Measurements from ENCODE around the gene PAX7. TPM values are rescaled to one million over a fixed set of nuclear protein-coding genes. Genes with fewer than 3 reads are reported as not detected.

The PAX7 gene
- total and polyA plus RNA-seq, 2 donors (not counting 3 experiments of a cell fraction or from before 2014, with no cell fraction given), result not detected

GRCh38 chr1:18640228-18641004 is 9.8 kb downstream of the PAX7 start:
- TF ChIP-seq POLR2AphosphoS5 (IDR thresholded peaks at IDR 0.05; ENCODE audit: insufficient read depth, low read depth, low read length) (no peak), EZH2 (IDR thresholded peaks at IDR 0.05; ENCODE audit: borderline replicate concordance, low read depth, low read length, severe bottlenecking) (no peak), CTCF (IDR thresholded peaks at IDR 0.05; ENCODE audit: extremely low read depth in 1 of 2, insufficient read depth in 1 of 2, low read depth in 1 of 2, low read length in 2 of 2) (no peak), MAX (IDR thresholded peaks at IDR 0.05; ENCODE audit: insufficient read depth, insufficient read length) (no peak), FOS (IDR thresholded peaks at IDR 0.05; ENCODE audit: borderline replicate concordance, insufficient read depth, low read length) (no peak), GATA2 (IDR thresholded peaks at IDR 0.05; ENCODE audit: insufficient read depth, insufficient read length, low read depth, low read length) (no peak), MYC (IDR thresholded peaks at IDR 0.05; ENCODE audit: low read depth, low read length) (no peak), POLR2A (IDR thresholded peaks at IDR 0.05; ENCODE audit: low read depth, low read length) (no peak), JUN (IDR thresholded peaks at IDR 0.05; ENCODE audit: borderline replicate concordance, insufficient read depth, insufficient read length, low read depth) (no peak)
- dilution Hi-C loops (cut with MboI; ENCODE audit: extremely low pct_ligation_motif_present, low sequenced_read_pairs) (no loop called here), intact Hi-C loops (cut with micrococcal nuclease) (no loop called here)
- POLR2A ChIA-PET, result no interaction called here
- H3K9me3 ChIP-seq (replicated peaks; ENCODE audit: control insufficient read depth, insufficient read depth, low read length), result no peaks in the 10 kb centered on the region
- no peaks in the 10 kb centered on the region for H4K20me1 ChIP-seq (replicated peaks; ENCODE audit: control insufficient read depth, extremely low read depth, insufficient read depth, low read length)
- CTCF ChIA-PET, result no interaction called here
- H3K79me2 ChIP-seq (ENCODE audit: control insufficient read depth, insufficient read depth, low read length), result no peaks in the 10 kb centered on the region
- no peaks in the 10 kb centered on the region for H3K4me1 ChIP-seq (ENCODE audit: control insufficient read depth, extremely low read depth, insufficient read depth, low read length)
- DNase-seq (ENCODE audit: low read depth, low spot score) (no peak), FAIRE-seq (no peak)
- peaks cover 88 to 95% of the 10 kb centered on the region in 2 experiments for H3K27me3 ChIP-seq (ENCODE audit: control insufficient read depth in 2 of 2, insufficient read depth in 2 of 2, low read length in 2 of 2)
- H3K9ac ChIP-seq (replicated peaks; ENCODE audit: extremely low read depth, insufficient read depth, low read length), result no peak overlapping the region
- no peaks in the 10 kb centered on the region for H3K36me3 ChIP-seq (ENCODE audit: control insufficient read depth in 2 of 2, extremely low read depth in 1 of 2, insufficient read depth in 2 of 2, low read length in 2 of 2)
- no peak overlapping the region for H3K4me2 ChIP-seq (ENCODE audit: insufficient read depth, low read length)
- H3K9me1 ChIP-seq (replicated peaks; ENCODE audit: control insufficient read depth, extremely low read depth, insufficient read depth, low read length), result no peaks in the 10 kb centered on the region
- H3K4me3 ChIP-seq (replicated peaks in 1 of 3; ENCODE audit: insufficient read depth in 1 of 3, low read depth in 1 of 3, low read length in 3 of 3), result no peak overlapping the region
- no peak overlapping the region for H3K27ac ChIP-seq (ENCODE audit: insufficient read depth, low read depth, low read length)
- no TSS peak for BruUV-seq (replicated peaks)
- H2AFZ ChIP-seq (ENCODE audit: low read depth, low read length), result no peak overlapping the region
